Gastrocnemius medialis (tissue), 4 donors: ENCODE measurements around the gene TNS4. TPM values are rescaled to one million over a fixed set of nuclear protein-coding genes. Genes with fewer than 3 reads are reported as not detected.

Experiments used
- ATAC-seq, 2 donors: fragments of 150-250 bp; one replicate each; pipeline ENCODE4 v1.9.1; 2016
- DNase-seq, 2 donors: peaks; one replicate each; pipeline ENCODE4 v3.0.0-alpha.2; 2019
- H3K27ac ChIP-seq, 4 donors: fragments of 200-600 bp; sonication (generic); 1 replicate in 1 of 4; 2 replicates in 3 of 4; pipeline ENCODE4 v1.5.1; 2016 to 2018; ENCODE audit warnings: mild to moderate bottlenecking in 2 of 4, moderate library complexity in 1 of 4
- H3K27me3 ChIP-seq, 3 donors: fragments of 200-600 bp; sonication (generic) in 2 of 3; 1 replicate in 1 of 3; 2 replicates in 2 of 3; pipeline versions ENCODE4 v1.5.1 to v1.6.0; 2016 to 2019; ENCODE audit warnings: mild to moderate bottlenecking in 1 of 3, moderate library complexity in 1 of 3
- H3K36me3 ChIP-seq, 2 donors: fragments of 200-600 bp; sonication (generic) in 1 of 2; one replicate each; pipeline ENCODE4 v1.5.1; 2017 to 2018
- H3K4me1 ChIP-seq, 2 donors: fragments of 200-600 bp; sonication (generic) in 1 of 2; one replicate each; pipeline ENCODE4 v1.5.1; 2016 to 2017; ENCODE audit warnings: mild to moderate bottlenecking in 2 of 2
- H3K4me3 ChIP-seq, 4 donors: fragments of 200-600 bp; sonication (generic) in 3 of 4; 1 replicate in 1 of 4; 2 replicates in 3 of 4; pipeline ENCODE4 v1.5.1; 2016 to 2019; ENCODE audit warnings: mild to moderate bottlenecking in 2 of 4
- H3K9me3 ChIP-seq, 3 donors: fragments of 200-600 bp; sonication (generic) in 2 of 3; 1 replicate in 1 of 3; 2 replicates in 2 of 3; pipeline ENCODE4 v1.5.1; 2016 to 2019
- CTCF ChIP-seq, 5 experiments: fragments of 450-650 bp in 3 of 5; fragments of 200-600 bp in 2 of 5; sonication (generic) in 2 of 5; IDR thresholded peaks in 4 of 5; conservative IDR thresholded peaks in 1 of 5; 1 replicate in 4 of 5; 2 replicates in 1 of 5; pipeline ENCODE4 v1.5.1; 2016 to 2019; ENCODE audit warnings: antibody characterized with exemption in 5 of 5, mild to moderate bottlenecking in 3 of 5, moderate library complexity in 3 of 5
- POLR2A ChIP-seq, 2 donors: fragments of 450-650 bp; IDR thresholded peaks; one replicate each; pipeline ENCODE4 v1.6.1; 2017; ENCODE audit warnings: antibody characterized with exemption in 2 of 2, mild to moderate bottlenecking in 2 of 2, moderate library complexity in 2 of 2
- in situ Hi-C, 4 donors: fragments of 200-750 bp; cut with MboI; loops; one replicate each; pipeline versions ENCODE4 v1.15.0 to v1.8.0; 2017; ENCODE audit warnings: low sequenced_read_pairs in 4 of 4
- intact Hi-C: fragments of 100-400 bp; cut with DNase I; formaldehyde crosslinking; loops from one replicate; pipeline ENCODE4 v1.15.1; 2023; ENCODE audit warnings: low total_unique reads
- total RNA-seq, 4 donors: library from RNA; depleted of rRNA; stranded (reverse); fragments of >200 nt; gene quantifications; one replicate each; pipeline versions ENCODE4 v1.1.0 to v1.2.3, GENCODE V29; 2016

Gene TNS4
- total RNA-seq, 4 donors from 2014 or later: 0.18 TPM; not detected in 3

GRCh38 chr17:40464392-40464855, 37.0 kb downstream of the TNS4 start:
- TF ChIP-seq POLR2A (IDR thresholded peaks at IDR 0.05) (no peak), CTCF (IDR thresholded peaks at IDR 0.05 in 4 of 5, conservative IDR thresholded peaks at IDR 0.05 in 1 of 5) (no peak)
- no peaks in the 10 kb centered on the region for H3K27me3 ChIP-seq
- intact Hi-C loops: no loop called here
- no peak for ATAC-seq
- no peak for DNase-seq
- H3K4me1 ChIP-seq: peaks cover 0 to 10% of the 10 kb centered on the region in 2 donors
- in situ Hi-C loops: no loop called here
- H3K9me3 ChIP-seq: no peaks in the 10 kb centered on the region
- H3K36me3 ChIP-seq: no peaks in the 10 kb centered on the region
- H3K4me3 ChIP-seq: no peak overlapping the region
- H3K27ac ChIP-seq: no peak overlapping the region

- no peak for DNase-seq
- peaks cover 0 to 10% of the 10 kb centered on the region in 2 donors for H3K4me1 ChIP-seq
- no peaks in the 10 kb centered on the region for H3K9me3 ChIP-seq
- intact Hi-C loops (no loop called here), in situ Hi-C loops (no loop called here)
- ATAC-seq: no peak
- no peaks in the 10 kb centered on the region for H3K36me3 ChIP-seq
- H3K4me3 ChIP-seq: no peak overlapping the region
- no peak for TF ChIP-seq POLR2A (IDR thresholded peaks at IDR 0.05)
- TF ChIP-seq CTCF (IDR thresholded peaks at IDR 0.05 in 4 of 5, conservative IDR thresholded peaks at IDR 0.05 in 1 of 5): no peak
- H3K27ac ChIP-seq: peak overlapping the region in 3 of 4 donors; percentile 10 to 60 (median 45)
- no peaks in the 10 kb centered on the region for H3K27me3 ChIP-seq
Observed at GRCh38 chr17:40463122-40463550, 38.3 kb downstream of the TNS4 start.

- DNase-seq (no peak), ATAC-seq (no peak)
- no peak overlapping the region for H3K4me3 ChIP-seq
- intact Hi-C loops (no loop called here), in situ Hi-C loops (no loop called here)
- H3K27ac ChIP-seq: peak overlapping the region in 3 of 4 donors; percentile 10 to 60 (median 45)
- no peaks in the 10 kb centered on the region for H3K9me3 ChIP-seq
- no peaks in the 10 kb centered on the region for H3K27me3 ChIP-seq
- no peak for TF ChIP-seq CTCF (IDR thresholded peaks at IDR 0.05 in 4 of 5, conservative IDR thresholded peaks at IDR 0.05 in 1 of 5)
- no peak for TF ChIP-seq POLR2A (IDR thresholded peaks at IDR 0.05)
- H3K36me3 ChIP-seq: no peaks in the 10 kb centered on the region
- H3K4me1 ChIP-seq: peaks cover 0 to 10% of the 10 kb centered on the region in 2 donors
Observed at GRCh38 chr17:40462343-40463121, 38.9 kb downstream of the TNS4 start.

GRCh38 chr17:40461732-40462342, 39.6 kb downstream of the TNS4 start:
- Histone ChIP-seq H3K4me1 (peaks cover 0 to 10% of the 10 kb centered on the region in 2 donors), H3K27me3 (no peaks in the 10 kb centered on the region), H3K36me3 (no peaks in the 10 kb centered on the region), H3K4me3 (no peak overlapping the region), H3K9me3 (no peaks in the 10 kb centered on the region), H3K27ac (peak overlapping the region in 3 of 4 donors; percentile 25 to 60 (median 45))
- DNase-seq (no peak), ATAC-seq (no peak)
- no peak for TF ChIP-seq POLR2A (IDR thresholded peaks at IDR 0.05)
- TF ChIP-seq CTCF (IDR thresholded peaks at IDR 0.05 in 4 of 5, conservative IDR thresholded peaks at IDR 0.05 in 1 of 5): no peak
- intact Hi-C loops: no loop called here
- in situ Hi-C loops: no loop called here
